NCI-H2029 (cell line): ENCODE data around the gene DLGAP3.
A peak's percentile ranks its signal among the peaks of the same experiment; 100 is the strongest.

Source experiments
- DNase-seq: peaks from one replicate; lab custom pipeline; 2025; lab: John Stamatoyannopoulos, UW

The DLGAP3 gene

DNA sequence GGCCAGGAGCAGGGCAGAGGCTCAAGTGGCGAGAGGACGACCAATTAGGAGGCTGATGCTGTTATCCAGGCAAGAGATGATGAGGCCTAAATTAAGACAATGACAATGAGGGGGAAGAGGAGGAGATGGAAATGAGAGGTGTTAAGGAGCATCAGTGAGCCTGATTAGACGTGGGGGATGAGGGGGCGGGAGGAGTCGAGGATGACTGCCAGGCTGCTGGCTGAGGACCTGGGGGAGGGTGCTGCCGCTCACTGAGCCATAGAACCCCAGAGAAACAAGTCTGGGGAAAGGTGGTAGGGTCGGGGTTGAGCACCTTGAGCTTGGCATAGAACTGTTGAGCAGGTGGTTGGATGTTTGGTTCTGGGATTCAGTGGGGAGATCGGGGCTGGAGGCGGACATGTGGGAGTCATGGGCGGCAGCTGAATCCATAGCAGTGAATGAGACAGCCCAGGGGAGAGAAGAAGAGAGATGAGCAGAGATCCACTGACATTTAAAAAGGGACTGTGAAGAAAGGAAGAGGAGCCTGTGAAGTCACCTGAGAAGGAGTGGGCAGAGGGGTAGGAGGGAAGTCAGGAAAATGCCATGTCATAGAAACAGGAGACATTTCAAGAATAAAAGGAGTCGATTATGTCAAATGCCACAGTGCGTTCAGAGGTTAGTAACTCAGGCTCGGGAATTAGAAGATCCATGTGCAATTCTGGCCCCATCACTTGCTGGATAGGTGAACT lies 28.5 kb downstream of the DLGAP3 start:
- no peak for DNase-seq

DNA sequence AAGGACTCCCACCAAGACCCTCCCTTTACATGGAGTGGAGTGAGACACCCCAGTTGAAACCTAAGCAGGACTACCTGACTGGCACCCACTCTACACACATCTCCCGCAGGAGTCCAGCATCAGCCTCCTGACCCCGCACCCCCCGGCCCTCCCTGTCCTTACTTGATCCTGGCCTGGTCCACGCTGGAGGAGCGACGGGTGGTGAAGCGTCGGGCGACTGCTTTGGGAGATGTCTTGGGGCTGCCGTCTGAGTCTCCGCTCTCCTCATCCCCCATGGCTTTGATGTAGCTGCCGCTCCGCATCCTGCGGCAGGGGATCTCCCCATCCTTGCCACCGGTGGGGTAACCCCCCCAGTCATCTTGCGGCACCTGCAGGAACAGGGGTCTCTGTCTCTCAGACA lies 29.5 kb downstream of the DLGAP3 start:
- no peak for DNase-seq

DNA sequence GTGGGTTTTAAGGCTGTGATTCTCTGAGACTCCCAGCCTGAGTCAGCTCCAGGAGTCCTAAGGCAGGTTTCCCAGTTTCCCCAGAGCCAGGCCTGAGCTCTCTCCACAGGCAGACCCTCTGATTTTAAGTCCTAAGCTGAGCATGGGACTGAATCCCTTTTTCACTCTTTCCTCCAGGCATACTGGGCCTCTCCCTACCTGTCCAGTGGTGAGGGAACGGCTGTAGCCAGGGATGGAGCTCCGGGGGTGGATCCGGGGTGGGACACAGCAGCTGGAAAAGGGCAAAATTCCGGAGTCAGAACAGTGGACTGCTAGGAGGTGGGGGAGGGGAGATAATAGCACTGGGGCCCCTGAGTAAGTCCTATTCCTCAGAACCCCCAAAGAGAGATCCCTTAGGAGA lies 30.0 kb downstream of the DLGAP3 start:
- no peak for DNase-seq

DNA sequence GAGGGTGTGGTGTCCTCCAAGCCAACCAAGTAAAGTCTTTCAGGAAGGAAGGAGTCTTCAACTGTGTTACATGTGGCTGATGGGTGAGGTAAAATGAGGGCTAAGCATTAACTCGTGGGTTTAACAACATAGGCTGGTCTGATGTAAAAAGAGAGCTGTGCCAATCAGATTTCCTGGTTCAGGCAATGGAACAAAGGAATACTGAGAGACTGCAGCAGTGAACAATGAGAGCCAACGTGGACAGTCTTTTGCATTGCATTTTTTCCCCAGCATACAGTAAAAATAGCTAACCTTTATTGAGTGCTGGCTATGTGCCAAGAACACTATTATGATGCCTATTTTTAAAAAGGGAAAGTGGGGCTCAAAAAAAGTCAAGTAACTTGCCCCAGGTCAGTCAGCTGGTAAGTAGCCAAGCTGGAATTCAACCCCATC lies 31.1 kb downstream of the DLGAP3 start:
- no peak for DNase-seq

DNA sequence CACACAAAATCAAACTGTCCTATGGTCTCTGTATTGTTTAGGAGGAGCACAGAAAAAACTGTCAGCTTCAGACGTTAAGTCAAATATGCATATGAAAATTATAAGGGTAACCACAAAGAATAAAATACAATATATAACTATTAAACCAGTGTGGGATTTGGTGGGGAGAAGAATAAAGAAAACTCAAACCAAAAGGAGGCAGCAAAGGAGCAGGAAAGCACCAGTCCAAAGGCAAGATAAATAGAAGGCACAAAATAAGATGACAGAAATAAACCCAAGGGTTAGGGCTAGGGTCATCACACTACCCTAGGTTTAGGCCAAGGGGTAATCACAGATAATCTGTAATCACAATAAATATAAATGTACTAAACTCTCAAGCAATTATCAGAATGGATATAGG lies 32.8 kb downstream of the DLGAP3 start:
- DNase-seq, result no peak

DNA sequence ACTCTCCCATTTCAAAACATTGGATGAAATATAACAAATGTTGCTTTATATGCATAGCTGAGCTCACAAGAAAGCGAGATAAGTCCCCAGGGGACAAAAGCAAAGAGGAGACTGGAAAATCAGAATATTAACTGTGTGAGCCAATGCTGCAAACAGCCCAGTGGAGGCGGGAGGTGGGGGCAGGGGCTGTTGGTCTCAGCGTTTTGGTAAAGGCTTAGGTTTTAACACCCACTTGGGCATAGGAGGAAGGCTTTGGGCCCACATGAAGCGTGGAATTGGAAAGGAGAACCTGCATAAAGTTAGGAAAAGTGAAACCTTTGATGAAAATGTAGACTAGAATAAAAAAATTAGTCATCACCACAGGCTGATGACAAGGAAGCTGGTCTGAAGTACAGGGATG lies 39.7 kb downstream of the DLGAP3 start:
- no peak for DNase-seq

DNA sequence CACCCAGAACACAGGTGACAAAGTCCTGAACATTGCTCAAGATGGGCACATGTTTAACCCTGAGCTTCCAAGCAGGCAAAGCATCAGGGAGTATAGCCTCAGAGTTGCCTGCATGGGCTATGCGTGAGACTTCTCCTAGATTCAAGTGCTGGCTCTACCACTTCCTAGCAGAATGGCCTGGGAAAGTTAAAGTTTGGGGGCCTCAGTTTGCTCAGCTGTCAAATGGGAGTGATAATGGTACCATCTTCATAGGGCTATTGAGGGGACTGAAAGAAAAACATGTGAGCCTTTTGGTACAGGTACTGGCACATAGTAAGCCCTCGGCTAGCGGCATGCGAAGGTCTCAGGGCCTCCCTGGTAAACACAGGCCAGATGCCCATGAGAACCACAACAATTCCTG lies 41.9 kb downstream of the DLGAP3 start:
- no peak for DNase-seq

DNA sequence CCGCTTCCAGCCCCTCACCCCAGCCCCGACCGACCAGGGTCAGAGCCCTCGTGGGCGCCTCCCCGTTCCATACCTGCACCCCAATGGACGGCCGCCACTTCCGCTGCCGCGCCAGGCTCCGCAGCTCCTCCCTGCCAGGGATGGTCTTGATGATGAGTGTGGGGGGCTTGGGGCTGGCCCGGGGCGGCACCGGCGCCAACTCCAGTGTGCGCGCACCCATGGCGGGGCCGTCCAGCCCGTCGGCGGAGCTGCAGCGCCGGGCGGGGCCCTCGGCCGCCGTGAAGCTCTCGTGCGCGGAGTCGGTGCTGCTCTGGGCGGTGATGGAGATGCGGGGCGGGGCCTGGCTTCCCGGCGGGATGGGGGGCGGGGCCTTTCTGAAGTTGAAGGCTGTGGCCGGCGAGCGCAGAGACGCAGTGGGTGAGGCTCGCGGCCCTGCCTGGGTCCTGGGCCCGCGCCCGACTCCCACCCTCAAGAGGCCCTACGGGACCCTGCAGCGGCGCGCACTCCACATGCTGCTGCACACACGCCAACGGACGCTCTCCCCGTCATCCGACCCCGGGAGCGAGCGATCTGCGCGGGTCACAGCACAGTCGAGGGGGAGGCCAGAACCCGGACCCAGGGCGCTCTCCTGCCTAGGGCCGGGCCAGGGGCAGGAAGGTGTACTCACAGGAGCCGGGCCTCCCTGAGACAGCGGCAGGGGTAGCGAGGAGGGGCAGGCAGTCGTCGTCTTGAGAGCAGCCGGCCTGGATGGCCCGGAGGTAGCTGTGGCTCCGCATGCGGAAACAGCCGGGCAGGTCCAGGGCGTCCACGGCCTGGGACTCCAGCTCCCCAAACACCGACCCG lies 43.8 kb downstream of the DLGAP3 start:
- DNase-seq, result no peak

DNA sequence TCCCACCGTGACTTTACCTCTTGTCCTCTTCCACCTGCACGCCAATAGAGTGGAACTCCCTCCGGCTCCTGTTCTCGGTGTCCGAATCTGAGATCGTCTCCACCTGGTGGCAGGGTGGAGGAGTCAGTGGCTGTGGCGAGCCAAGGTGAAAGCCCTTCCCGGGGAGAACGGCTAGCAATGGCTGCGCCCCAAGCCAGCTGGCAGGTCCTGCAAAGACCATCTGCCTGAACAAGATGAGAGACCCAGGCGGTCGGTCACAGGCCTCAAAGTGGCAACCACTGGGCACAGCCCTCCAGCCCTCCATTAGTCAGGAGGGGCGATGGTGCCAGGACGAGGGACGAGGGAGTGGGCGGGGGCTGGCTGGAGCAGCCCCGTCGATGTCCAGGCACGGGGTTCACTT lies 44.5 kb downstream of the DLGAP3 start:
- DNase-seq, result no peak

DNA sequence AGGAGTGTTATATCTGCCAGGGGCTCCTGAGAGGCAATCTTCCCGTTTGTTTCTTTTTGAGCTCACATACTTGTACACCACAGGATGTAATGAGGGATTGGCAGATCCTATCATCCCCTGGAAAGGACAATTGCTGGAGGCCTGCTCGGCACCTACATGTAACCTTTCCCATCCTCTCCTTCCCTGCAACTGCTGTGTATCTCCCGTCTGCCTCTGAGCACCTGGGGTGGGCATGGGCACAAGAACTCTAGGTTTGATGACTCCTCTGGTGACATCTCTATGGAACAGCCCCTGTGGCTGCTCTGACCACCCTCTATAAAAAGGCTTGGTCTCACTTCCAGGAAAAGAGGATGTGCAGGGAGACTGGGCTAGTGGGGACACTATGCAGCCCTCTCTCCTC lies 44.9 kb downstream of the DLGAP3 start:
- DNase-seq, result no peak

DNA sequence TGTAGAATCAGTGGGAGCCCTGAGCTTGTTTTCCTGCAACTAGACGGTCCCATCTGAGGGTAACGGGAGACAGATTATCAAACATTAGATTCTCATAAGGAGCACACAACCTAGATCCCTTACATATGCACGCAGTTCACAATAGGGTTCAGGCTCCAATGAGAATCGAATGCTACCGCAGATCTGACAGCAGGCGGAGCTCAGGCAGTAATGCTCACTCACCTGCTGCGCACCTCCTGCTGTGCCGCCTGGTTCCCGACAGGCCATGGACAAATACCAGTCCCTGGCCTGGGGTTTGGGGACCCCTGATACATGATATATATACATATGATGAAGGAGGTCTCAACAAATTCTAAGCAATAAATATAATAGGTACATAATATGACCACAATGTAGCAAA lies 50.2 kb downstream of the DLGAP3 start:
- DNase-seq, result no peak

DNA sequence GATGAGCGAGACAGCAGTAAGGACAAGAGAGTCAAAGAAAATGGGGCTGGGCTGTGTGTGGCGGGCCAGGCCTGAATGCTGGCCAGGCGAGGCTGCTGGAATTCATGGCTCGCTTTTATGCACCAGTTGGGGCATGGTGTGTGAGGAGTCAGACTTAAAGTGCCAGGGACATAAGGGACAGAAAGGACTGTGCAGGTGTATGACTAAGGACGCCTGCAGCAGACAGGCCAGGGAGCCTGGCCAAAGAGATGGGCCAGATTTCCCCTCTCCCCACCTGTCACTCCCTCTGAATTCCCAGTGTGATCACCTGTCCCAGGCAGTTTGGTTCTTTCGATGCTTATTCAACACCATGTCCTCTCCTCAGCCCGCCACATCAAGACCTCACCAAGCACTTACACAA lies 53.0 kb downstream of the DLGAP3 start:
- DNase-seq, result no peak

DNA sequence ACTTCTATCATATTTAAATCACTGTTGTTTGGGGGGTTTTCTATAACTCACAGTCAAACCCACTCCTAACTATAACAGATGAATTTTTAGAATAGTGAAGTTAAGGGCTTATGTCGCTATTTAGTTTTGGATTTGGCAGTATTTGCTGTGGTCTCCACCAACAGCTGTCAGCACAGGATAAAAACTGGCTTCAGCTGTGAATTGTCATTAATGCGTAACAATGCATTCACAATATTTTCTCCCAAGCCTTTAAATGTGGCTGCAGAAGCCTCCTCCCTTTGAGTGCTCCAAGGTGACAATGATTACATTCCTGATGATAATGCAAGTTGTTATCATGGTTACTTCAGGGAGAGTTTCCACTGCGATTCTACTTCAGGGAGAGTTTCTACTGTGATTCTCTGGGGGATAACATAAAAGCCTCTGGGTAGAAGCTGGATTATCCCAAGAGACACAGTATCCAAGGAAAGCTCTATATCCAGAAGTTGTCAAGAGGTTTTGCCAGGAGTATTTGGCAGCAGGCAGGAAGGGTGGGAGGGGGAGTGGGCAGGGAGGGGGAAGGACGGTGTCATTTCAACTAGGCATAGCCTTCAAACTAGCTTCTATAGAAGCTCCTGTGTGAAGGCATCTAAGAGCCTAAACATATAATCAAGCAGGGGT lies 55.0 kb downstream of the DLGAP3 start:
- DNase-seq, result no peak

DNA sequence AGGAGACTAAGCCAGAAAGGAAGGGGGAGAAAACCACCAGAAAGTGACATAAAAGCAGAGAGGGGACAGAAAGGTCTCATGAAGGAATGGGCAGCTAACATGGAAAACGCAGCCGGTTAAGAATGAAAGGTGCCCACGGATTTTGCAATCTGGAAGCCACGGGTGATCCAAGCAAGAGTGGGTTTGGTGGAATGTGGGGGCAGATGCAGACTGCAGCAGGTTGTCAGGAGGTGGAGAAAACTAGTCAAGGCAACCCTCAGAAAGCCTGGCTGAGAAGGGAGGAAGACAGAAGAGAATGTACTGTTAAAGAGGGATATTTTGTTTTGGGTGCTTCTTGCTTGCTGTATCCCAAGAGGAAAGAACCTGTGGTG lies 57.3 kb downstream of the DLGAP3 start:
- DNase-seq, result no peak

DNA sequence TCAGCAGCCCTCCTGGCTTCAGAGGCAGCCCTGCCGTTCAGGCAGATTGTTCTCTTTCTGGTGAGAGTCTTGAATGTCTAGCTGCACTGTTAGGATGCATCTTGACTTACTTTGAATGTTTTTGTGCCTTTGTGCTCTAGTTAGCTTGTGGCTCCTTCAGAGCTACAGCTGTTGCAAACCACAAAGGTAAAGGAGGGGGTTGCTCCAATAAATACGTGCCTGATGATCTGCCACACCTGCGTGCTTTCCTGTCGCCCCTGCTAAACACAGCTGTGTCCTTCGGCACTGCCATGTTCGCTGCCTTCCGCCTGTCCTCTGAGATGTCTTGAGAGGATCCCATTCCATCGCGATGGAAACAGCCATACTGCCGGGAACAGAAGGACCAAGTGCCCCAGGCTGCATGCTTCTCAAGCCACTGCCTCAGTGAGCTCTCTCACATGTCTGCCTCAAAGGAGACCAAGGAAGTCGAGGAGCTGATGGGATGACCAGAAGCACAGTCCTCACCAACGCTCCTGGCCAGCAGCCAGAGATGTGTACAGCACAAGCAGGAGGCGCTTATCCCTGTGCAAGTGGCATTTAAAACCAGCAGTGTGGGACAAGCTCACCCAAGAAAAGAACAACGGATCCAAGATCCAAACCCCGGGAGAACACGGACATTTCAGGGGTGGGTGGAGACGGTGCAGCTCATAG lies 57.9 kb downstream of the DLGAP3 start:
- DNase-seq, result no peak

DNA sequence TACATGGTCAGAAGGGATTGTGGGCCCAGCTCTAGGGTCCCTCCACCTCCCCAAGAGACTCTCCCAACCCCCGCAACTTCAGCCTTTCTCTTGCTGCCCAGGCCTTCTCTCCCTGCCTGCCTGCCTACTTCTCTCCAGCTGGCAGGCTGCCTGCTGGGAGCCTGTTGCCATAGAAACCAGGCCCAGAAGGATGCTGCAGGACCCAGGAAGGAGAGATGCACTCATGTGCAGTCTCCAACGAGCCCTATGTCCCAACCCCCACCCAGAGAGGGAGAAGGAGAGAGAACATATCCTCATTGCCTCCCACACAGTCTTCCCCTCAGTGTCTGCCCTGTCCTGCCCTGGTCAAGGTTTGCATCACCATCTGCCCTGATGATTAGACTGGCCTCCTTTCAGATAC lies 59.1 kb downstream of the DLGAP3 start:
- DNase-seq, result no peak

DNA sequence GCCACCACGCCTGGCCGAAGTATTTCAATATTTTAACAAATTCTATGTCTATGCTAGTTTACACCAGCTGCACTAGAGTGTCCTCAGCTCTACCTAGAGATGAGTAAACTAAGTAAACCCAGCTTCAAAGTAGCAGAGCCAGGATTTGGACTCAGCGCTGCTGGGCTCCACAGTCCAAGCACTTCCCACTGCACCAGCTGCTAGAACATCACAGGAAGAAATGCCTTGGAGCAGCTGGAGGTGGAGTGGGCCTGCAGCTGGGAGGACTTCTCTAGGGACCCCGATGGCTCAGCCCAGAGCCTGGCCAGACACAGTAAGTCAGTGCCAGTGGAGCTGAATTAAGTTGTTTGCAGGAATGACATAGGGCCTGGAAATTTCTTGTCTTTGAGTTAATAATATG lies 59.7 kb downstream of the DLGAP3 start:
- DNase-seq, result no peak

DNA sequence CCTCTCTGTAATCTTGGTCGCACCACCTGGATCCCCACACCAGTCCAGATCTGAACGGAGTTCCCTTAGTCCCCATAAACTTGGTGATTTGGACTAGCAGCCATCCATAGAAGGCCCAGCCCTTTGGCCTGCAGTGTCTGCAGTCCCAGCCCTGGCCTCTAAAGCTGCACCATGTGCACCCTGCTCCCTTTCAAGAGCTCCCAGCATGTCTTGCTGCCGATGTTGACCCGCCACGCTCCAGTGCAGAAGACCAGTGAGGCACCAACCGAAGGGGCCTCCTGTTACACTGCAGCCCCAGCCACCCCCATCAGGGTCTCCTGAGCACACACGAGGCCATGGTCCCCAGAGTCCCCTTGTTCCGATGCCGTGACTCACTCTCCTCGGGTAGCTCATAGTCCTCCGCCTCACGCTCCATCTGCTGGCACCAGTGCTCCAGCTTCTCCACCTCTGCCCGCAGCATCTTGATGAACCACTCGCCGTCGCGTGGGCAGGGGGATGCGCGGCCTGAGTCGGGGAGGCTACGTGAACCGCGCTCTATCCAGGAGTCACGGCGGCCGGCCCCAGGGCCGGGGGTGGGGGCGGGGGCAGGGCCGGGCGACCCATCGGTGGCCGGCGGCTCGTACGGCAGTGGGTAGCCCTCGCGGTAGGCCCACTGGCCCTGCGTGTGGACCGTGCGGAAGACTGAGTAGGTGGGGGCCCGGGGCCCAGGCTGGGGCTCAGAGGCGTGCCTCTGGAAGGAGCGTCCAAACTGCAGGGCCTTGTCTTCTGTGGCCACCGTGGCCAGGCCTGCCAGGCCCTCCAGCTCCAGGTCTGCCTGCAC lies 61.0 kb downstream of the DLGAP3 start:
- DNase-seq, result no peak

DNA sequence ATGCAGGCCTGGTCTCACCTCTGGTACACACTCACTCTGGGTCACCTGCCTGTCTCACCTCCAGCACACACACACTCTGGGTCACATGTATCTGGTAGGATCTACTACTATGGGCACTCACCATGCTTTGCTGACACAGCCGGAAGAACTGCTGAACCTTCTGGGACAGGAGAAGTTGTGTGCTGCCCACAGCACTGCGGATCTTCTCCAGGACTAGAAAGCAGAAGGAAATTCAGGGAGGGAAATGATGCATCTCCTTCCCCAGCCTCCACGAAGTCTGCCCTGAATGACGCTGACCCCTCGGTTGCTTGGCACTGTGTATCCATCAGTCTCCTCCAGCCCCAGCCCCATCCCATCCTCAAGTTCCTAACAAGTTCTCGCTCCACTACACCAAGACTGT lies 62.0 kb downstream of the DLGAP3 start:
- no peak for DNase-seq

DNA sequence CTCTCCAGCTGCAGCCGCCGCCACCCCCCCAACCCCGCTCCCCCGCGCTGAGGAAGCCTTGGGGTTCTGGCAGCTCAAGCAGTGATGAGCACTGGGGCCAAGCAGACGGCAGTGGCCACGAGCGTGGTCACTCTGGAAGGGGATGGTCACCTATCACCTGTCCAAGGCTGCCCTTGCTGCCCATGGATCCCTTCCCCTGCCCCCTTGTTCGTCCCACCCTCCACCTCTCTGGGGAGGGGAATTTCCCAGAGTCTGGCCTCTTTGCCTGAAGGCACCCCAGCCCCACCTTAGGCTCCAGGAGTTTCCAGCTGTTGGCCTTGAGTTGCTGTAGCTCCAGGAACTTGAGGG lies 62.7 kb downstream of the DLGAP3 start:
- DNase-seq, result no peak

DNA sequence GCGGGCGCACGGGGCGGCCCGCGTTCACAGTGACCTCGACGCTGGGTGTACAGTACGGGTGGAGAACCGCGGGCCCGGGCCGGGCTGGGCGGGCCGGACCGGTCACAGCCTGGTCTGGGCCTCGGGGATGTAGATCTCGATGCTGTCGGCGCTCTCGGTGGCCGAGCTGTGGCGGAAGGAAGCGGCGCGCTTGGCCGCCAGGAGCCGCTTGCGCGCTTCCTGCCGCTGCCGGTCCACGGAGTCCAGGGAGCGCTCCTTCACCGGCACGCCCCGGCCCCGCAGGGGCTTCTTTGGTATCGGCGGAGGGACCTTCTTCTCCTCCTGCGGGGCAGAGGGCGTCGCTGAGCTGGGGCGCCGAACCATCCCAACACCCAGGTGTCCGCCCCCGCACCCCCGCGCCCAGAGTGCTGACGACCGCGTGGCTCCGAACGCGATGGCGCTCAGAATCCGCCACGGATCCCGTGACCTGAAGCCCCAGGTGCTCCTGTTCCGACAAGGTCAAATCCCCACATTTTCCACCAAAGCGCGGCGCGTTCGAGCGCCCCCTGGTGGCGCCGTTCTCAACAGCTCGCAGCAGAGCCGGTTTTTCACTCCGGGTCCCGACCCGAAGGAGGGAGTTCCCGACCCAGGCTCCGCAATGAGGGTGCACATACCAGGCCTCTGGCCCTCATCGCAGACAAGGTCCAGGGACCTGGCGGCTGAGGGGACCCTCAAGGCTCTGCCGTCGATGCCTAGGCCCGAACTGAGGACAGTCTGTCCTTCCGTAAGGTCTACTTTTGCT lies 63.3 kb downstream of the DLGAP3 start:
- peak; percentile 61 for DNase-seq
